SK-MEL-5 (cell line): ENCODE data around the gene SOX10. TPM values are rescaled to one million over a fixed set of nuclear protein-coding genes. Genes with fewer than 3 reads are reported as not detected.

Source experiments
- DNase-seq: peaks from one replicate; pipeline ENCODE4 v3.0.0-alpha.2; 2016; ENCODE audit warnings: low read depth, low spot score
- in situ Hi-C: cut with HindIII; loops from 2 replicates; pipeline ENCODE4 v1.10.0; 2016; ENCODE audit warnings: low sequenced_read_pairs, high pct_unique_total_duplicates, low pct_unique_long_range_greater_than_20kb
- total RNA-seq: library from RNA; depleted of rRNA; stranded (reverse); fragments of >200 nt; shearing (Covaris generic); gene quantifications from 2 replicates; pipeline ENCODE4 v1.2.3, GENCODE V29; 2014; rRNA removed

The SOX10 gene
- total RNA-seq, 1 experiment from 2014 or later, result 188 TPM

GRCh38 chr22:37926771-37927636 is 57.4 kb downstream of the SOX10 start:
- DNase-seq, result no peak
- in situ Hi-C loops, result no loop called here

GRCh38 chr22:37926358-37926757 is 58.0 kb downstream of the SOX10 start:
- in situ Hi-C loops, result no loop called here
- DNase-seq, result no peak

GRCh38 chr22:37925767-37926166 is 58.6 kb downstream of the SOX10 start:
- in situ Hi-C loops, result no loop called here
- no peak for DNase-seq

GRCh38 chr22:37925330-37925729 is 59.0 kb downstream of the SOX10 start:
- in situ Hi-C loops, result no loop called here
- DNase-seq, result no peak

GRCh38 chr22:37924386-37925065 is 59.8 kb downstream of the SOX10 start:
- no peak for DNase-seq
- in situ Hi-C loops, result no loop called here

- in situ Hi-C loops, result no loop called here
- no peak for DNase-seq
Observed at GRCh38 chr22:37923927-37924326, 60.4 kb downstream of the SOX10 start.

Other genes with a start within 250 kb of the SOX10 start
- 29.3 and 32.5 TPM in 2 replicates for gene GCAT, start 176.6 kb downstream of the SOX10 start, total RNA-seq
- not detected in 2 replicates for gene GALR3, start 161.2 kb downstream of the SOX10 start, total RNA-seq
- 47.7 and 50.8 TPM in 2 replicates for gene ANKRD54, start 140.2 kb downstream of the SOX10 start, total RNA-seq
- 664 and 804 TPM in 2 replicates for gene EIF3L, start 135.1 kb downstream of the SOX10 start, total RNA-seq
- gene MICALL1, start 78.3 kb downstream of the SOX10 start, total RNA-seq, result 27.6 and 29.7 TPM in 2 replicates
- gene C22orf23, start 31.0 kb downstream of the SOX10 start, total RNA-seq, result 0.55 and 0.80 TPM in 2 replicates
- gene POLR2F, start 30.9 kb downstream of the SOX10 start, total RNA-seq, result 260 and 264 TPM in 2 replicates
- 24.2 and 35.7 TPM in 2 replicates for gene PICK1, start 72.8 kb upstream of the SOX10 start, total RNA-seq
- not detected in 2 replicates for gene SLC16A8, start 99.6 kb upstream of the SOX10 start, total RNA-seq
- 42.1 and 49.1 TPM in 2 replicates for gene BAIAP2L2, start 126.1 kb upstream of the SOX10 start, total RNA-seq
- gene PLA2G6, start 197.3 kb upstream of the SOX10 start, total RNA-seq, result 20.8 and 21.5 TPM in 2 replicates
- 153 and 181 TPM in 2 replicates for gene MAFF, start 217.4 kb upstream of the SOX10 start, total RNA-seq